Sigmoid colon (tissue), 7 donors: ENCODE measurements around the gene CC2D1B. TPM values are rescaled to one million over a fixed set of nuclear protein-coding genes. Genes with fewer than 3 reads are reported as not detected.

Source experiments
- DNase-seq: peaks from one replicate; pipeline ENCODE4 v3.0.0-alpha.2; 2019
- H3K27ac ChIP-seq, 4 donors: fragments of 200-600 bp; sonication (generic); one replicate each; pipeline ENCODE4 v1.5.1; 2016 to 2019; ENCODE audit warnings: mild to moderate bottlenecking in 1 of 4
- H3K27me3 ChIP-seq, 3 donors: fragments of 200-600 bp; sonication (generic); one replicate each; pipeline ENCODE4 v1.5.1; 2019; ENCODE audit warnings: mild to moderate bottlenecking in 1 of 3
- H3K36me3 ChIP-seq, 4 donors: fragments of 200-600 bp; sonication (generic); one replicate each; pipeline ENCODE4 v1.5.1; 2016 to 2019
- H3K4me1 ChIP-seq, 4 donors: fragments of 200-600 bp; sonication (generic); one replicate each; pipeline ENCODE4 v1.5.1; 2017 to 2019
- H3K4me3 ChIP-seq, 4 donors: fragments of 200-600 bp; sonication (generic); one replicate each; pipeline ENCODE4 v1.5.1; 2017 to 2019; ENCODE audit warnings: mild to moderate bottlenecking in 2 of 4, moderate library complexity in 1 of 4
- H3K9me3 ChIP-seq, 4 donors: fragments of 200-600 bp in 3 of 4; sonication (generic) in 3 of 4; one replicate each; pipeline versions ENCODE4 v1.5.1 to v1.6.1; 2013 to 2019
- EP300 ChIP-seq, 4 donors: sonication (generic); formaldehyde crosslinking; IDR thresholded peaks; one replicate each; pipeline ENCODE4 v1.6.1; 2017; ENCODE audit warnings: antibody characterized with exemption in 4 of 4
- POLR2A ChIP-seq, 2 donors: fragments of 450-650 bp; IDR thresholded peaks; one replicate each; pipeline ENCODE4 v1.6.1; 2016; ENCODE audit warnings: antibody characterized with exemption in 2 of 2, mild to moderate bottlenecking in 2 of 2, moderate library complexity in 2 of 2
- POLR2AphosphoS5 ChIP-seq, 4 donors: sonication (generic); formaldehyde crosslinking; IDR thresholded peaks; one replicate each; pipeline ENCODE4 v1.6.1; 2017; ENCODE audit warnings: antibody characterized with exemption in 4 of 4
- WGBS, 2 donors: extraction: QIAGEN DNeasy Blood & Tissue Kit; methylation state at CpG; one replicate each; pipeline ENCODE4 v1.1.7; 2013; 5-methylcytosine and 5-hydroxymethylcytosine counted together
- intact Hi-C: fragments of 100-400 bp; cut with DNase I; formaldehyde crosslinking; loops from one replicate; pipeline ENCODE4 v1.15.1; 2023
- polyA plus RNA-seq, 3 donors: library from polyadenylated mRNA; stranded (reverse); fragments of 200-250 nt; gene quantifications; one replicate each; pipeline ENCODE4 v1.2.3, GENCODE V29; 2013
- total RNA-seq, 4 donors: library from RNA; depleted of rRNA; stranded (reverse); fragments of >200 nt; gene quantifications; one replicate each; pipeline ENCODE4 v1.1.0, GENCODE V29; 2016
- TF ChIP-seq, protein P1 (sequence below), 4 experiments: fragments of 450-650 bp in 3 of 4; fragments of 200-600 bp in 1 of 4; IDR thresholded peaks; one replicate each; pipeline ENCODE4 v1.5.1; 2016 to 2019; ENCODE audit warnings: antibody characterized with exemption in 4 of 4, mild to moderate bottlenecking in 3 of 4, moderate library complexity in 2 of 4
- donor health status: healthy with polysubstance abuse.
- donor health status: Bipolar disorder and iron deficiency.
- donor health status: healthy.

The CC2D1B gene
- total and polyA plus RNA-seq, 7 donors, result 14.4 to 26.2 (median 19.2) TPM

GRCh38 chr1:52404116-52404974 lies 38.3 kb upstream of the CC2D1B start, which contains the start of the genes ORC1 and PRPF38A:
ORC1 (minus strand) TSS chr1:52404423; CDS start chr1:52402223, 2,200 bp downstream.
PRPF38A (plus strand) TSS chr1:52404602; CDS start chr1:52404750, 148 bp downstream.
- Histone ChIP-seq H3K4me3 (peak within 1 kb of the TSS; percentile 56 to 87 (median 78)), H3K27ac (peak within 1 kb of the TSS; percentile 84 to 90 (median 89)), H3K27me3 (no peaks in the 10 kb centered on the region), H3K9me3 (no peaks in the 10 kb centered on the region), H3K4me1 (peaks cover 0 to 26% (median 23%) of the 10 kb centered on the region in 4 donors), H3K36me3 (peaks cover 7 to 34% (median 17%) of the 10 kb centered on the region in 4 donors)
- peak; percentile 99 for DNase-seq
- 0 to 1% methylated on average over 57 of the region's 57 CpGs for WGBS, 2 donors
- intact Hi-C loops, result loop anchor here (1.0 to 10.0 kb wide), 4 partner anchors 37 to 260 kb away; partner anchors contain the start of genes GPX7, TUT4 and ZFYVE9
- TF ChIP-seq POLR2A (IDR thresholded peaks at IDR 0.05) (peak; percentile 39 to 67), EP300 (IDR thresholded peaks at IDR 0.05) (no peak), POLR2AphosphoS5 (IDR thresholded peaks at IDR 0.05) (peak; percentile 81 to 88 (median 86))
- TF ChIP-seq, protein P1, sequence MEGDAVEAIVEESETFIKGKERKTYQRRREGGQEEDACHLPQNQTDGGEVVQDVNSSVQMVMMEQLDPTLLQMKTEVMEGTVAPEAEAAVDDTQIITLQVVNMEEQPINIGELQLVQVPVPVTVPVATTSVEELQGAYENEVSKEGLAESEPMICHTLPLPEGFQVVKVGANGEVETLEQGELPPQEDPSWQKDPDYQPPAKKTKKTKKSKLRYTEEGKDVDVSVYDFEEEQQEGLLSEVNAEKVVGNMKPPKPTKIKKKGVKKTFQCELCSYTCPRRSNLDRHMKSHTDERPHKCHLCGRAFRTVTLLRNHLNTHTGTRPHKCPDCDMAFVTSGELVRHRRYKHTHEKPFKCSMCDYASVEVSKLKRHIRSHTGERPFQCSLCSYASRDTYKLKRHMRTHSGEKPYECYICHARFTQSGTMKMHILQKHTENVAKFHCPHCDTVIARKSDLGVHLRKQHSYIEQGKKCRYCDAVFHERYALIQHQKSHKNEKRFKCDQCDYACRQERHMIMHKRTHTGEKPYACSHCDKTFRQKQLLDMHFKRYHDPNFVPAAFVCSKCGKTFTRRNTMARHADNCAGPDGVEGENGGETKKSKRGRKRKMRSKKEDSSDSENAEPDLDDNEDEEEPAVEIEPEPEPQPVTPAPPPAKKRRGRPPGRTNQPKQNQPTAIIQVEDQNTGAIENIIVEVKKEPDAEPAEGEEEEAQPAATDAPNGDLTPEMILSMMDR (IDR thresholded peaks at IDR 0.05), result peak; percentile 10 to 69 (median 48)

GRCh38 chr1:52403566-52404115 lies 37.6 kb upstream of the CC2D1B start:
- 0% methylated on average over 16 of the region's 16 CpGs for WGBS, 2 donors
- intact Hi-C loops, result loop anchor here (1.0 to 10.0 kb wide), 4 partner anchors 36 to 259 kb away; partner anchors contain the start of genes GPX7, TUT4 and ZFYVE9
- peak overlapping the region; percentile 84 to 90 (median 89) for H3K27ac ChIP-seq
- H3K4me1 ChIP-seq, result peaks cover 0 to 26% (median 23%) of the 10 kb centered on the region in 4 donors
- H3K27me3 ChIP-seq, result no peaks in the 10 kb centered on the region
- peaks cover under 1 to 27% (median 12%) of the 10 kb centered on the region in 4 donors for H3K36me3 ChIP-seq
- no peak for DNase-seq
- peak overlapping the region; percentile 56 to 87 (median 78) for H3K4me3 ChIP-seq
- TF ChIP-seq POLR2AphosphoS5 (IDR thresholded peaks at IDR 0.05), result no peak
- TF ChIP-seq EP300 (IDR thresholded peaks at IDR 0.05), result no peak
- TF ChIP-seq POLR2A (IDR thresholded peaks at IDR 0.05), result no peak
- TF ChIP-seq, protein P1 (IDR thresholded peaks at IDR 0.05), result no peak
- H3K9me3 ChIP-seq, result no peaks in the 10 kb centered on the region

- Histone ChIP-seq H3K27ac (no peak overlapping the region), H3K4me1 (peaks cover 0 to 26% (median 23%) of the 10 kb centered on the region in 4 donors), H3K36me3 (peaks cover 0 to 19% (median 4%) of the 10 kb centered on the region in 4 donors), H3K27me3 (no peaks in the 10 kb centered on the region), H3K9me3 (no peaks in the 10 kb centered on the region), H3K4me3 (no peak overlapping the region)
- TF ChIP-seq EP300 (IDR thresholded peaks at IDR 0.05), result no peak
- TF ChIP-seq, protein P1 (IDR thresholded peaks at IDR 0.05), result no peak
- no peak for TF ChIP-seq POLR2A (IDR thresholded peaks at IDR 0.05)
- no peak for TF ChIP-seq POLR2AphosphoS5 (IDR thresholded peaks at IDR 0.05)
- WGBS, 2 donors, result 13 to 56% methylated on average over 3 of the region's 3 CpGs
- no peak for DNase-seq
- intact Hi-C loops, result loop anchor here (5.0 to 10.0 kb wide), 3 partner anchors 149 to 258 kb away; partner anchors contain the start of genes GPX7, TUT4 and ZFYVE9
Measured at GRCh38 chr1:52402860-52403240, 36.8 kb upstream of the CC2D1B start.

DNA sequence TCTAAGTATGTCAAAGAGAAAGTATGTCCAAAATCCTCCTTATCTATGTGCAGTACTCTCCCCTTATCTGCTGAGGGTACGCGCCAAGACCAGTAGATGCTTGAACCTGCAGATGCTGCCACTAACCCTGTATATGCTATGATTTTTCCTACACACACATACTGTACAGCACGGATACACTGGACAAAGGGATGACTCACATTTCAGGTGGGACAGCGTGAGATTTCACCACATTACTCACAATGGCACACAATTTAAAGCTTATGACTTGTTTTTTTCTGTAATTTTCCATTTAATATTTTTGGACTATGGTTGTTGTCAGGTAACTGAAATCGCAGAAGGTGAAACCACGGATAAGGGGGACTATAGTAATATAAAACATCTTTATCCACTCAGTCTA lies 34.1 kb upstream of the CC2D1B start:
- no peaks in the 10 kb centered on the region for H3K27me3 ChIP-seq
- no peaks in the 10 kb centered on the region for H3K36me3 ChIP-seq
- no peak overlapping the region for H3K4me3 ChIP-seq
- no peaks in the 10 kb centered on the region for H3K9me3 ChIP-seq
- H3K27ac ChIP-seq, result no peak overlapping the region
- intact Hi-C loops, result loop anchor here (5.0 to 10.0 kb wide), 3 partner anchors 152 to 255 kb away; partner anchors contain the start of genes GPX7, TUT4 and ZFYVE9
- DNase-seq, result no peak
- 86 to 97% methylated on average over 6 of the region's 6 CpGs for WGBS, 2 donors
- H3K4me1 ChIP-seq, result peaks cover 0 to 13% (median 11%) of the 10 kb centered on the region in 4 donors
- TF ChIP-seq POLR2AphosphoS5 (IDR thresholded peaks at IDR 0.05), result no peak
- TF ChIP-seq, protein P1 (IDR thresholded peaks at IDR 0.05), result no peak
- no peak for TF ChIP-seq EP300 (IDR thresholded peaks at IDR 0.05)
- TF ChIP-seq POLR2A (IDR thresholded peaks at IDR 0.05), result no peak
